COR-L47 (cell line): Measurements from ENCODE around the gene CD33.
A peak's percentile ranks its signal among the peaks of the same experiment; 100 is the strongest.

ENCODE experiments used
- DNase-seq: peaks from one replicate; lab custom pipeline; 2025; lab: John Stamatoyannopoulos, UW

CD33 gene

GRCh38 chr19:51224898-51225393, at the start of gene CD33:
CD33 (plus strand) TSS chr19:51225080; CDS start chr19:51225119, 39 bp downstream.
- DNase-seq, result peak; percentile 30

DNA sequence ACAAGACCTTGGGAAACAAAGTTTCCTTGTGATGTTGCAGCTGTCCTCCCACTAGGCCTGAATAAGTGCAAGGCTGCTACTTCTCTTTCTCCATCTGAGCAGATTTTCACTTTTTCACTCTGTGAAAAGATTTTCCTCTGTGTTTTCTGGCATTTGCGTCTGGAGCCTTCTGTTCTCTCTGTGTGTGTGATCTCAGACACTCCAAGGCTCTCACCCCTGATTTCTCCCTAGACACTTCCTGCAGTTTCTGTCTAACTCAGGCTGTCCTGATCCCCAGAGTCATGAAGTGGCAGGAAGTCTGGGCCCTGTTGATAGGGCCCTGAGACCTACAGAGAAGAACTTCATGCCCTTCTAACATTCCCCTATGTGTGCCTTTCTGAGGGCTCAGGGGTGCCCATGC, 45.6 kb upstream of the CD33 start:
- no peak for DNase-seq

- no peak for DNase-seq
Measured at GRCh38 chr19:51181377-51181912, 43.4 kb upstream of the CD33 start.

DNA sequence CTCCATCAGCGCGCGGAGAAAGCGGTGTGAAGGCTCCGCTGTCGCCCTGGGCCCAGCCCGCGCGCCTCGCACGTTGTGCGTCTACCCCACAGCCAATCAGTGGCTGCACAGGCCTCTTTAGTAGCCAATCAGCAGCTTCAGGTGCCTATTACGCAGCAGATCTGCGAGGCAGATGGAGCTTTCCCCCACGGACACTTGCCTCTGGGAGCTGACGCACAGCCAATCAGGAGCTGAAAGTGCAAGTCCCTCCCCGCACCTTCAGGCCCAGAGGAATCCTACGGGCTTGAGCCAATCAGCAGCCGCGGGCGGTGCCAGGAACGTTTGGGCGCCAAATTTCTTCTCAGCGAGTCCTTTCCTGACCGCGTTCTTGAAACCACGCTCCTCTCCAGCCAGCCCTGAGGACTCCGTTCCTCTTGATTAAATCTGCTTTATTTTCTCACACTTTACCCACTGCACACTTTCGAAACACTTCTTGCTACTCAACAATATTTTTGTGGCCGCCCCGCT, 42.9 kb upstream of the CD33 start:
- DNase-seq, result no peak

GRCh38 chr19:51183629-51184028, 41.3 kb upstream of the CD33 start:
- no peak for DNase-seq

DNA sequence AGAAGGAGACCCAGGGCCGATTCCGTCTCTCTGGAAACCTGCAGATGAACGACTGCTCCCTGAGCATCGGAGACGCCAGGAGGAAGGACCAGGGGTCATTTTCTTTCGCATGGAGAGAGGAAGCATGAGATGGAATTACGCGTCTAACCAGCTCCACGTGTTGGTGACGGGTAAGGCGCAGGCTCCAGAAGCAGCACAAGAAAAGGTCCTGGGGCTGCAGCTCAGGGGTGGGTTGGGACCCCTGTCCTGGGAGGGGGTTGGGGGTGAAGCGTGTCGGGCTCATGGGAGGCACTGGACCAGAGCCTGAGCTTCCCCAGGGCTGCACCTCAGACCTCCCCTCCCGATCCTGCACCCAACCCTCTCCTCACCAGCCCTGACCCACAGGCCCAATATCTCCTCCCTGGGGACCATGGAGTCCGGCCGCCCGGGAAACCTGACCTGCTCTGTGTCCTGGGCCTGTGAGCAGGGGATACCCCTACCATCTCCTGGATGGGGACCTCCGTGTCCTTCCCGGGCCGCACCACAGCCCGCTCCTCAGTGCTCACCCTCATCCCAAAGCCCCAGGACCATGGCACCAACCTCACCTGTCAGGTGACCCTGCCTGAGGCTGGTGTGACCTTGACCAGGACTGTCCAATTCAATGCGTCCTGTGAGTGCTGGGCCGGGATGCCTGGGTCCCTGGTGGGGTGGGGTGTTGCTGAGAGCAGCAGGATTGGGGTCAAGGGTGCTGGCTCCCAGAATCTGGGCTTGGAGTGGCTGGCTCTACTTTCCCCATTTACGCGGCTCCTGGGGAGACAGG, 39.6 kb upstream of the CD33 start:
- no peak for DNase-seq

DNA sequence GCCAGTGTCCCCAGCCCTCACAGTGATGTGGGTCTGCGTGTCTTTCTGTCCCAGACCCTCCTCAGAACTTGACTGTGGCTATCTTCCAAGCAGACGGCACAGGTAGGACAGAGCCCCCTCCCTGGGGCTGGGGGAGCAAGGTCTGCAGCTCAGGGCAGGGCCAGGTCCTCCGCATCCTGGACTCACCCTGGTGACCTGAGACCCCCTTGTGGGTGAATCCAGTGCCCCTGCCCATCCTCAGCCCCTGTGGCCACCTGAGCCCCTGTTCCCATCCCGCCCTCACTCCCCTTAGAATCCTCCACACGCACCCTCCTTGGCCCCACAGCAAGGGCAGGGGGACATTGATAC, 39.0 kb upstream of the CD33 start:
- DNase-seq, result no peak

DNA sequence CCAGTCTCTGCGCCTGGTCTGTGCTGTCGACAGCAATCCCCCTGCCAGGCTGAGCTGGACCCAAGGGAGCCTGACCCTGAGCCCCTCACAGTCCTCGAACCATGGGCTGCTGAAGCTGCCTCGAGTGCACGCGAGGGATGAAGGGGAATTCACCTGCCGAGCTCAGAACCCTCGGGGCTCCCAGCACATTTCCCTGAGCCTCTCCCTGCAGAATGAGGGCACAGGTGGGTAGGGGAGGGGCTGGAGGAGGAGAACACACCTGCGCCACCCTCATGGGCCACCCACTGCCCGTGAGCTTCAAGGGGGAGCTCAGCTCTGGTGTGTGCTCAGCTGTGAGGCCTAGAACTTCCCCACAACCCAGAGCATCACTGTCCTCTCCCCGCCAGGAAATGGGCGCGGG, 38.6 kb upstream of the CD33 start:
- DNase-seq, result no peak

- no peak for DNase-seq
Measured at GRCh38 chr19:51187395-51188226, 37.3 kb upstream of the CD33 start.

DNA sequence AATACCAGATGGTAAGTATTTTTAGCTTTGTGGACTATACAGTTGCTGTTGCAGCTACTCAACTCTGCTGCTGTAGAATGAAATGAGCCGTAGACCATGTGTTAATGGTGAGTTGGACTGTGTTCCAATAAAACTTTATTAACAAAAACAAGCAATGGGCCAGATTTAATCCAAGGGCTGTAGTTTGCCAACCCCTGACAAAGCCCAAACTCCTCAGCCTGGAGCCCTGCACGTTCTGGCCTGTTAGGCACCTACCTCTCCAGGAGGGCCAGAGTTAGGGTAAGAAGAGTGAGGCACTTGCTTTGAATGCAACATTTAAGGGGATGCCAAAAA, 36.7 kb upstream of the CD33 start:
- no peak for DNase-seq

GRCh38 chr19:51192689-51193088, 32.2 kb upstream of the CD33 start:
- no peak for DNase-seq

GRCh38 chr19:51194527-51195315, 30.2 kb upstream of the CD33 start:
- no peak for DNase-seq

DNA sequence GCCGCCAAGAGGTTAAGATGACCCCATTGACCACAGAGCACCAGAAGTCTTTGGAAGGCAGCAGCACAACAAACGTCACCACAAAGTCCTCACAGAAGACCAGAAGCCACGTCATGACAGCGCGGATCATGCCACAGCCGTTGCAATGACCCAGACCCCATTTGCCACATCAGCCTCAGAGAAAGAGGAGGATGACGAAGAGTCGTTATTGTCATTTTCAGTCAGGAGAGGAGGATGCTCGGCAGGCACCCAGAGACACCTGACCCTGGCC, 29.6 kb upstream of the CD33 start:
- no peak for DNase-seq

GRCh38 chr19:51195616-51196015, 29.3 kb upstream of the CD33 start:
- DNase-seq, result no peak

- DNase-seq, result no peak
Measured at GRCh38 chr19:51196181-51196580, 28.7 kb upstream of the CD33 start.

GRCh38 chr19:51198641-51199040, 26.2 kb upstream of the CD33 start:
- DNase-seq, result no peak

DNA sequence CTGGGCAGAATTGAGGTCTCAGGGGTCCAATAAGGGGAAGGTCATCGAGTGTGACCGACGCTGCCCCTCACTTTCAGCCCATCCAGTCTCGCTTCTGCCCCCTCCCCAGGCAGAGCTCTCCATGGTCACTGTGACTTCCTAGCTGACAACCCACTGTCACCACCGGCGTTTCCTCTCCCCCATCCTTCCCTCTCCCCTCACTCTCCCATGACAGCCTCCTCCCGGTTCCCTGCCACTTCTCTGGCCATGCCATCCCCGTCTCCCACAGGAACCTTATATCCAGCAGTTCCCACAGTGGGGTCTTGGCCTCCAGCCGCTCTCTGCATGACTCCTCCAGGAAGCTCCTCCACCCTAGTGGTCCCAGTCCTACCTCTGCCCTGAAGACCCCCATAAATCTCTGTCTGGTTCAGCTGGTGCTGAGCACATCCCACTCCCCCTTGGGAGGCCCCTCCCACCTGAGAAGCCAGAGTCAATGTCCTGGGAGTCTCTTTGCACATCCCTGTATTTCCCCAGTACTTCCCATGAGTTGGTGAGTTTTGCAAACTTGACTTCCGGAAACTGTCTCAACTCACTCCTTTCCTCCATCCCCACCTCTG, 24.7 kb upstream of the CD33 start:
- DNase-seq, result no peak

GRCh38 chr19:51201712-51202111, 23.2 kb upstream of the CD33 start:
- DNase-seq, result no peak

- no peak for DNase-seq
Measured at GRCh38 chr19:51203916-51204315, 21.0 kb upstream of the CD33 start.

DNA sequence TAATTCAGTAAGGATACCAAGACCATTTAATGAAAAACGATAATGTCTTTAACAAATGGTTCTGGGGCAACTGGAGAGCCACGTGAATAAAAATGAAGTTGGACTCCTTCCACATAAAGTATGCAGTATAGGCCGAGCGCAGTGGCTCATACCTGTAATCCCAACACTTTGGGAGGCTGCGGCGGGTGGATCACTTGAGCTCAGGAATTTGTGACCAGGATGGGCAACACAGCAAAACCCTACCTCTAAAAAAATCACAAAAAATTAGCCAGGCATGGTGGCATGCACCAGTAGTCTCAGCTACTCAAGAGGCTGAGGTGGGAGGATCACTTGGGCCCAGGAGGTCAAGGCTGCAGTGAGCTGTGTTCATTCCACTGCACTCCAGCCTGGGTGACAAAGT, 20.6 kb upstream of the CD33 start:
- no peak for DNase-seq

DNA sequence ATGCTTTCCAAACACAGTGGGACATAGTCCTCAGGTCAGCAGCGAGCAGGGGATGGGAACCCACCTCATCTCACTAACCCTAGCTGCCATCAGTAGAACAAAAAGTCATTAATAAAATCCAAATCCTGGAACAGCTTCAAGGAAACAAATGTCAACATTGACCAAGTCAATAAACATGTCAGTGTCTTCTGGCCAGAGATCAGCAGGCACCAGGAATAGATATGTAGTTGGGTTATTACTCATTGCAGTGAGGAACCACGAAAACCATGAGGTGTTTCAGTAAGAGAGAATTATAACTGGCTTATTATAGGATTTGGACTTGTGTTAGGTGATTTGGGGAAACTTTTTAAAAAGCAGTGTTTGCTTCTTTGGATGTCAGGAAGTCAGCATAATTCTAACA, 17.1 kb upstream of the CD33 start:
- DNase-seq, result no peak

- no peak for DNase-seq
Measured at GRCh38 chr19:51210191-51210784, 14.6 kb upstream of the CD33 start.
